ENCODE measurements around the gene IL9R. TPM values are rescaled to one million over a fixed set of nuclear protein-coding genes. Genes with fewer than 3 reads are reported as not detected.

The IL9R gene
- total RNA-seq, 2 donors from 2014 or later = 0.31 to 0.62 TPM

DNA sequence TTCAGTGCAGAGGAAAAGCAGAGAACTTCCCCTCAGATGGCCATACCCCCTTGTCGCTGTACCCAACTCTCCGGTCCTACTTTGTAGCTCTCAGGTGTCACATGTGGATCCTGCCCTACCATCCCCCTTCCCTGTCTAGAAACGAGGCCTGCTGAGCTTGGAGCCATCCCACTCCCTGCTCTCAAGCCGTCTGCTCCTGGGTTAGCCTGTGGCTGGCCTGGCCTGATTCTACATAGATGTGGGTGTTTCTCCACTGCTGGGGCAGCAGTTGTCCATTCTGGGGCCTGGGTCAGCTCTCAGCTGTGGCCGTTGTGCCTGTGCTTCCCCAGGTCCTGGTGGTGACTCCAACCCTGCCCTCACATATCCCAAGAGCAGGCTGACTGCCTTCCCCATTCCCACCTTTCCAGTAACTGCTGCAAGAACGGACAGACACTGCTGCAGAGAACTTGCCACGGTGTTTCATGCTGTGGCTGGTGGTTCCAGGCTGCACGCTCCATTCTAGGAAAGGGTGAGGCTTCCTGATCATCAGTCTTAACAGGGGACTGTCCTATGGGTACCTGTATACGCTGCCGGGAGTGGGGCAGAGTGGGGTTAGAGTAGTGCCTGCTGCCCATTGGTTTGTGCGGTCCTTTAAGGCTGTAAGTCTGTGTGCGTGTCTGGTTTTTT lies 3.6 kb downstream of the IL9R start:
- no peak for DNase-seq
- no peaks in the 10 kb centered on the region for H3K27me3 ChIP-seq (ENCODE audit: control insufficient read depth, insufficient read depth, low read length, poor library complexity, severe bottlenecking)
- no peaks in the 10 kb centered on the region for H3K4me1 Mint-ChIP-seq
- H3K27ac ChIP-seq (ENCODE audit: low read depth, low read length) = no peak overlapping the region
- peaks cover 30% of the 10 kb centered on the region for H3K9me3 ChIP-seq (ENCODE audit: control insufficient read depth, low read length)
- WGBS, 2 experiments (ENCODE audit: insufficient coverage in 1 of 2, insufficient read length in 1 of 2) = 69 to 75% methylated on average over 6 to 12 of the region's 12 CpGs
- peaks cover 77% of the 10 kb centered on the region for H3K9me3 Mint-ChIP-seq
- no peaks in the 10 kb centered on the region for H3K36me3 ChIP-seq (ENCODE audit: control insufficient read depth, insufficient read depth, low read length)
- no peak overlapping the region for H3K9ac ChIP-seq (ENCODE audit: extremely low read depth, low read length, poor library complexity, severe bottlenecking)
- H3K4me3 Mint-ChIP-seq = no peak overlapping the region
- H3K36me3 Mint-ChIP-seq (ENCODE audit: low read depth) = no peaks in the 10 kb centered on the region
- no peak overlapping the region for H3K27ac Mint-ChIP-seq
- H3K4me1 ChIP-seq (ENCODE audit: control insufficient read depth, insufficient read depth, low read length) = no peaks in the 10 kb centered on the region
- no peak overlapping the region for H3K4me3 ChIP-seq (ENCODE audit: low read length)
- no peaks in the 10 kb centered on the region for H3K27me3 Mint-ChIP-seq (ENCODE audit: insufficient read depth)
- TF ChIP-seq, protein P1, sequence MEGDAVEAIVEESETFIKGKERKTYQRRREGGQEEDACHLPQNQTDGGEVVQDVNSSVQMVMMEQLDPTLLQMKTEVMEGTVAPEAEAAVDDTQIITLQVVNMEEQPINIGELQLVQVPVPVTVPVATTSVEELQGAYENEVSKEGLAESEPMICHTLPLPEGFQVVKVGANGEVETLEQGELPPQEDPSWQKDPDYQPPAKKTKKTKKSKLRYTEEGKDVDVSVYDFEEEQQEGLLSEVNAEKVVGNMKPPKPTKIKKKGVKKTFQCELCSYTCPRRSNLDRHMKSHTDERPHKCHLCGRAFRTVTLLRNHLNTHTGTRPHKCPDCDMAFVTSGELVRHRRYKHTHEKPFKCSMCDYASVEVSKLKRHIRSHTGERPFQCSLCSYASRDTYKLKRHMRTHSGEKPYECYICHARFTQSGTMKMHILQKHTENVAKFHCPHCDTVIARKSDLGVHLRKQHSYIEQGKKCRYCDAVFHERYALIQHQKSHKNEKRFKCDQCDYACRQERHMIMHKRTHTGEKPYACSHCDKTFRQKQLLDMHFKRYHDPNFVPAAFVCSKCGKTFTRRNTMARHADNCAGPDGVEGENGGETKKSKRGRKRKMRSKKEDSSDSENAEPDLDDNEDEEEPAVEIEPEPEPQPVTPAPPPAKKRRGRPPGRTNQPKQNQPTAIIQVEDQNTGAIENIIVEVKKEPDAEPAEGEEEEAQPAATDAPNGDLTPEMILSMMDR (conservative IDR thresholded peaks at IDR 0.05) = no peak

DNA sequence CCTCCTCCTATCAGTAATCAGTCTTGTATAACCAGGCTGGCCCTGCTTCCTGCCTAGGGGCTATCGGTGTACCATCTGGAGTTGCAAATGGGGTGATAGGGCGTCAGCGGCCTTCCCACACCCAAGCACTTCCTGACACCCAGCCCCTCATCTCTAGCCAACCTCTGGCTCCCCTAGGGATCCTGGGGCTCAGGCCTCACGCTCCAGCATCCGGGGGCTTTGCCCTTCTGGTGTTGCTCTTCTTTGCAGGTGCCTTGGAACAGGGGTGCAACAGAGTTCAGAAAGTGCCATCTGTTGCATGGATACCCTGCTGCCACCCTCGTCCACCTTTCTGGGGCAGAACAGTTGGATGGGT lies 4.1 kb downstream of the IL9R start:
- Mint-ChIP-seq H3K27ac (no peak overlapping the region), H3K36me3 (ENCODE audit: low read depth) (no peaks in the 10 kb centered on the region), H3K9me3 (peaks cover 73% of the 10 kb centered on the region), H3K27me3 (ENCODE audit: insufficient read depth) (no peaks in the 10 kb centered on the region), H3K4me1 (no peaks in the 10 kb centered on the region), H3K4me3 (no peak overlapping the region)
- H3K27me3 ChIP-seq (ENCODE audit: control insufficient read depth, insufficient read depth, low read length, poor library complexity, severe bottlenecking) = no peaks in the 10 kb centered on the region
- no peak overlapping the region for H3K27ac ChIP-seq (ENCODE audit: low read depth, low read length)
- H3K4me1 ChIP-seq (ENCODE audit: control insufficient read depth, insufficient read depth, low read length) = no peaks in the 10 kb centered on the region
- 56 to 81% methylated on average over 1 to 6 of the region's 6 CpGs for WGBS, 2 experiments (ENCODE audit: insufficient coverage in 1 of 2, insufficient read length in 1 of 2)
- no peak overlapping the region for H3K4me3 ChIP-seq (ENCODE audit: low read length)
- H3K9me3 ChIP-seq (ENCODE audit: control insufficient read depth, low read length) = peaks cover 29% of the 10 kb centered on the region
- no peak overlapping the region for H3K9ac ChIP-seq (ENCODE audit: extremely low read depth, low read length, poor library complexity, severe bottlenecking)
- no peaks in the 10 kb centered on the region for H3K36me3 ChIP-seq (ENCODE audit: control insufficient read depth, insufficient read depth, low read length)
- no peak for DNase-seq
- TF ChIP-seq, protein P1 (conservative IDR thresholded peaks at IDR 0.05) = no peak

DNA sequence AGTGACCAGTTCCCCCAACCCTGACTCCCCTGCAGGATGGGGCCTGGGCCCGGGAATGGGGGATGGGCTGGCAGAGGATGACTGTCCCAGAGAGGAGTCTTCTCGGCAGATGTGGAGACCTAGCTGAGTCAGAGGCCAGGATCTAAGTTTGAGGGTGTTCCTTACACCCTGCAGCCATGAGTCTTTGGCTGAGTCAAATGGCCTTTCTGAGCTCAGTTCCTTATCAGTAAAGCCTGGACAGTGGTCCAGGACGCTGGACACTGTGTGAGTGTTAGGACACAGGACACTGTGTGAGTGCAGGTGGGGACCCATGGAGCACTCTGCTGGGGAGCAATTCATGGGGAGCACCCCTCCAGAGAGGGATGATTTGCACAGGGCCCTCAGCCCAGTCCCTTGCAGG lies 5.0 kb downstream of the IL9R start:
- H3K9me3 Mint-ChIP-seq = peaks cover 68% of the 10 kb centered on the region
- TF ChIP-seq, protein P1 (conservative IDR thresholded peaks at IDR 0.05) = no peak
- no peaks in the 10 kb centered on the region for H3K4me1 Mint-ChIP-seq
- H3K9ac ChIP-seq (ENCODE audit: extremely low read depth, low read length, poor library complexity, severe bottlenecking) = no peak overlapping the region
- H3K27ac Mint-ChIP-seq = no peak overlapping the region
- no peaks in the 10 kb centered on the region for H3K27me3 ChIP-seq (ENCODE audit: control insufficient read depth, insufficient read depth, low read length, poor library complexity, severe bottlenecking)
- WGBS, 2 experiments (ENCODE audit: insufficient coverage in 1 of 2, insufficient read length in 1 of 2) = 79 to 95% methylated on average over 3 of the region's 3 CpGs
- DNase-seq = no peak
- H3K4me1 ChIP-seq (ENCODE audit: control insufficient read depth, insufficient read depth, low read length) = no peaks in the 10 kb centered on the region
- H3K4me3 ChIP-seq (ENCODE audit: low read length) = no peak overlapping the region
- no peaks in the 10 kb centered on the region for H3K27me3 Mint-ChIP-seq (ENCODE audit: insufficient read depth)
- H3K36me3 Mint-ChIP-seq (ENCODE audit: low read depth) = no peaks in the 10 kb centered on the region
- peaks cover 29% of the 10 kb centered on the region for H3K9me3 ChIP-seq (ENCODE audit: control insufficient read depth, low read length)
- no peak overlapping the region for H3K27ac ChIP-seq (ENCODE audit: low read depth, low read length)
- no peak overlapping the region for H3K4me3 Mint-ChIP-seq
- H3K36me3 ChIP-seq (ENCODE audit: control insufficient read depth, insufficient read depth, low read length) = no peaks in the 10 kb centered on the region

All from endodermal cell (in vitro differentiated cells).